ENCODE data around the gene CYB5A.

- TF ChIP-seq CTCF (IDR thresholded peaks at IDR 0.05) (no peak), POLR2A (IDR thresholded peaks at IDR 0.05) (no peak)
Observed at GRCh38 chr18:74225193-74225840, 66.4 kb downstream of the CYB5A start.

Measured in thyroid gland (tissue), 4 donors.